Fibroblast of villous mesenchyme (primary cell): ENCODE measurements around the gene KCNT2. TPM values are rescaled to one million over a fixed set of nuclear protein-coding genes. Genes with fewer than 3 reads are reported as not detected.

Experiments used
- DNase-seq: peaks from one replicate; pipeline ENCODE4 v3.0.0-alpha.2; 2010; ENCODE audit warnings: low read depth
- H3K4me3 ChIP-seq: 2 replicates; pipeline ENCODE4 v1.5.1; 2011; ENCODE audit warnings: low read depth, mild to moderate bottlenecking, low read length
- total RNA-seq: library from RNA; depleted of rRNA; stranded (reverse); fragments of >200 nt; gene quantifications from 2 replicates; pipeline ENCODE4 v1.2.3, GENCODE V29; 2012
- TF ChIP-seq, protein P1 (sequence below): IDR thresholded peaks from 2 replicates; pipeline ENCODE4 v1.5.1; 2012; ENCODE audit warnings: low read depth, mild to moderate bottlenecking, low read length; ENCODE audit not compliant: insufficient read depth

Gene KCNT2
- total RNA-seq, 1 donor: 7.3 TPM

DNA sequence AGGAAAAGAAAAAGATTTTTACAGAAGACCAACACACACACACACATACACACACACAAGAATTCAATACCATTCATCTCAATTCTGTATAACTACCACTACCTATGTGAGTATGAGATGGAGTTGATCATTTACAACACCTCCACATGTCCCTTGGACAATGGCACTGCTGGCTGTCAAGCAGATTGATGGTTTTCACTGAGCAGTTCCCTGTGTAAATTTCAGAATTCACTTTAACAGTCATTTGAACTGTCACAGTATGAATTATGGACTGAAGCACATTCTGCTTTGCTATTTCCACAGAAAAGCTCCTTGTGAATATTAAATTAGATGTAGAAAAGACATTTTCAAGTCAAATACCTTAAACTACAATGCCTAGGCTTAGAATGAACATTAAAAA, 14.3 kb downstream of the KCNT2 start:
- TF ChIP-seq, protein P1, sequence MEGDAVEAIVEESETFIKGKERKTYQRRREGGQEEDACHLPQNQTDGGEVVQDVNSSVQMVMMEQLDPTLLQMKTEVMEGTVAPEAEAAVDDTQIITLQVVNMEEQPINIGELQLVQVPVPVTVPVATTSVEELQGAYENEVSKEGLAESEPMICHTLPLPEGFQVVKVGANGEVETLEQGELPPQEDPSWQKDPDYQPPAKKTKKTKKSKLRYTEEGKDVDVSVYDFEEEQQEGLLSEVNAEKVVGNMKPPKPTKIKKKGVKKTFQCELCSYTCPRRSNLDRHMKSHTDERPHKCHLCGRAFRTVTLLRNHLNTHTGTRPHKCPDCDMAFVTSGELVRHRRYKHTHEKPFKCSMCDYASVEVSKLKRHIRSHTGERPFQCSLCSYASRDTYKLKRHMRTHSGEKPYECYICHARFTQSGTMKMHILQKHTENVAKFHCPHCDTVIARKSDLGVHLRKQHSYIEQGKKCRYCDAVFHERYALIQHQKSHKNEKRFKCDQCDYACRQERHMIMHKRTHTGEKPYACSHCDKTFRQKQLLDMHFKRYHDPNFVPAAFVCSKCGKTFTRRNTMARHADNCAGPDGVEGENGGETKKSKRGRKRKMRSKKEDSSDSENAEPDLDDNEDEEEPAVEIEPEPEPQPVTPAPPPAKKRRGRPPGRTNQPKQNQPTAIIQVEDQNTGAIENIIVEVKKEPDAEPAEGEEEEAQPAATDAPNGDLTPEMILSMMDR: no peak
- DNase-seq: no peak

DNA sequence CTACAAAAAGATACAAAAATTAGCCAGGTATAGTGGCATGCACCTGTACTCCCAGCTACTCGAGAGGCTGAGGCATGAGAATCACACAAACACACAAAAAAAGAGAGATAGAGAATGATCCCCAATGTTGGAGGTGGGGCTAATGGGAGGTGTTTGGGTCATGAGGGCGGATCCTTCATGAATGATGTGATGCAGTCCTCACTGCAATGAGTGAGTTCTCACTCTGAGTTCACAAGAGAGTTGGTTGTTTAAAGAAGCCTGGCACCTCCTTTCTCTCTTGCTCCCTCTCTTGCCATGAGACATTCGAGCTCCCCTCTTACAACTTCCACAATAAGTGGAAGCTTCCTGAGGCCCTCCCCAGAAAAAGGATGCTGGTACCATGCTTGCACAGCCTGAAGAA, 17.3 kb downstream of the KCNT2 start:
- TF ChIP-seq, protein P1: no peak
- H3K4me3 ChIP-seq: no peak overlapping the region
- no peak for DNase-seq

More for the DNA sequence above, 14.3 kb downstream of the KCNT2 start:
- no peak overlapping the region for H3K4me3 ChIP-seq

DNA sequence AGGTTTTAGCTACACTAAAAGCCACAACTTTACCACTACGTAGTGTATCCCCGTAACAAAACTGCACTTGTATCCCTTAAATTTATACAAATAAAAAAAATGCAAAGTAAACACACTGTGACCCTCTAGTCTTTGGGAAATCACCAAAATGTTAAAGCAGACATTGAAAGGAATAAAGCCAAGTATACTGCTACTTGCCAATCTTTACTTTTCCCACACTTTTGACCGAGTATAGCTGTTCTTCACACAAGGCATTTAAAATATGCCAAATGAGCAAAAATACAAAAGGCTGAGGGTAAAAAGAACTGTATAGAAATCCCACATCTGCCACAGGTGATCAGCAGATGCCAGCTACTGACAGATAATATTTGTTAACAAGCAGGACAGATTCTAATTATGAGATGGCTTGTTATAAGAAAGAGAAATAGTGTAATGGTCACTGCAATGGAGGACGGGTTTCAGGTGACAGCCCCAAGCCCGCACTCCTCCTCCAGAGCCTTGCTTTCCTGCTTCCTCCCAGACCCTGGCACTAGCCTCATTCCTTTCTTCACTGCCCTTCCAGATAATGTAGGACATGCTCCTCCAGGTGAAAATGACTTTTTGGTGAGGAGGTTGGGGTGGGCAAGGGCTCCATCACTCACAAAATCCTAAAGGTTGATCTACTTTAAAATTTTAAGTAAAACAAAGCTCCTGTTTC, 18.1 kb downstream of the KCNT2 start:
- no peak overlapping the region for H3K4me3 ChIP-seq
- TF ChIP-seq, protein P1: no peak
- DNase-seq: no peak

DNA sequence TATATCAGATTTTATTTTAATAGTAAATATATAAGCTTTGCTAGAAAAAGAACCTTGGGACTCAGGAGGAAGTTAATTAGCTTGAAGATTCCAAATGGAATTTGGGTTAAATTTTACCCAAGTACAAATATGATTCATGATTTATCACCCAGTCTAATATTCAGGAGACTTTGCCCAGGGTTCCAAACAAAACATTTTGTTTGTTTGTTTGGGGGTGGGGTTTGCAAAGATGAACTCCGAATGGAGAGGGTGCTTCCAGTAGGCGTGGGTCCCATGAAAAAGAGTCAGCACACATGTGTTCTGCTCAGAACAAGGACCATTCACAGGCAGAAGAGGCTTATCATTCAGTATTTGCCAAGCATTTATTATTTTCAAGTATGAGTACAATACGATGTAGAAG, 23.5 kb downstream of the KCNT2 start:
- no peak overlapping the region for H3K4me3 ChIP-seq
- no peak for DNase-seq
- TF ChIP-seq, protein P1: no peak

DNA sequence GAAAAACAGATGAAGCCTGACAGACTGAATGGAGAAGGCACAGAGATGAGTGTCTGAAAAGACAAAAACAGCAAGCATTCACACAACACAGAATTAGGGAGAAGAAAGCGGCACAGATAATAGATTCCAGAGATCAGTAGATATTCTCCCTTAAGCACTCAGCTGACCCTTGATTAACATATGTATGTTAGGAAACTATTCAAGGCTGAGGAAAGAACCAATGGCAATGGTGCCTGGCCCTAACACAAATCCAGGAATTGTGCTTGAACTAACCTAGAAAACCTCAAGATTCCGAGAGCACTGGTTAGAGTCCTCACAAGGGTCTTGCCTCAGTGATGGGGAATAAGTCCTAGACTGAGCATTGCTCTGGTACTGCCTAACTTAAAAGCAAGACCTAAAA, 30.9 kb downstream of the KCNT2 start:
- TF ChIP-seq, protein P1: no peak
- H3K4me3 ChIP-seq: no peak overlapping the region
- DNase-seq: no peak

DNA sequence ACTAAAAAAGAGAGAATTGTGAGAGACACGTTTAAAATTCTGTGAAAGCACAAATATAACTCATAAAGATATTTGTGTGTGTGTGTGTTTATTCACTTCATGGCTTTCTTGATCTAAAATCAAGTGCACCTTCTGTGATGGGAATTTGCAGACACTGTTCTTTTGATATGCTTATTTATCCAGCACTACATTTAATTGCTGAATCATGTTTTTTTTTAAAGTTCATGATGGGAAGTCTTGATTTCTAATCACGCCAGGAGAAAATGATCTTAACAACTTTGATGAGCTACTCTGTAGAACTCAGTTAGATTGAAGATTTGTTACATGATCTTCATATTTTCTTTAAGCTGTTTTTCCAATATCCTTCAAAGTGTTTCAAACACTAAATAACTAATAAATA, 35.0 kb downstream of the KCNT2 start:
- no peak overlapping the region for H3K4me3 ChIP-seq
- TF ChIP-seq, protein P1: no peak
- DNase-seq: no peak

DNA sequence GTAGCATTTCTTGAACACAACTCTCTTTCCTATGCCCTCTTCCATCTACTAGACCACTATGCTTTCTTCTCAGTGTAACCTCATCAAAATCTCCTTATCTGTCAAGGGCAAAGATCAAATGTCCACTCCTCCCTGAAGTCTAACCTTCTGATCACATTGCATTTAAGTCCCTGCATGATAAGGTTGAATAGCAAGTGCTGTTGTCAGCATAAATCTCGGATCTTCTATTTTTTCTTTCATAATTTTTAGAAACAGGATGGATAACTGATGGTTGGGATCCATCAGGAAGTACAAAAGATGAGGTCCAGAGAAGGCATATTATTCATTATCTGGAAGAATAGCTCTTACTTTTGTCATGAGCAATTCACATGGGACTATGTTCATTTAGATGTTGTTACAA, 41.0 kb downstream of the KCNT2 start:
- no peak for DNase-seq
- TF ChIP-seq, protein P1: no peak
- H3K4me3 ChIP-seq: no peak overlapping the region
